ENCODE measurements around the gene SSC4D.

SSC4D gene

DNA sequence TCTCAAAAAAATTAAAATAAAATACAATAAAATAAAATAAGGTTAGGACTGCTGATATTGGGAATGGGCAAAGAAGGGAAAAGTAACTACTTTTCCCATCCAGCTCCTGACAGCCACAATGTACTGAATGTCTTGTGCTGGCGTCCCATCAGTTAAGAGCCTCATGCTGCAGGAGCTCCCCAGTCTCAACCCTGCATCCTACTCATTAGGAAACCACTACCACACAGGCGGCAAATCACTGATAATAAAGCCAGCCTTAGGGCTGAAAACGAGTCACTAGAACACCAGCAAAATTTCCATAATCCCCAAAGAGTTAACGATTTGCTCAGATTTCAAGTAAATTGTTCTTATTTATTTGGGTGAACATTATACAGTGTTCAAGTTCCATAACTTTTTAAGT, 55.0 kb downstream of the SSC4D start:
- peak; percentile 33 for DNase-seq (ENCODE audit: low spot score)

DNA sequence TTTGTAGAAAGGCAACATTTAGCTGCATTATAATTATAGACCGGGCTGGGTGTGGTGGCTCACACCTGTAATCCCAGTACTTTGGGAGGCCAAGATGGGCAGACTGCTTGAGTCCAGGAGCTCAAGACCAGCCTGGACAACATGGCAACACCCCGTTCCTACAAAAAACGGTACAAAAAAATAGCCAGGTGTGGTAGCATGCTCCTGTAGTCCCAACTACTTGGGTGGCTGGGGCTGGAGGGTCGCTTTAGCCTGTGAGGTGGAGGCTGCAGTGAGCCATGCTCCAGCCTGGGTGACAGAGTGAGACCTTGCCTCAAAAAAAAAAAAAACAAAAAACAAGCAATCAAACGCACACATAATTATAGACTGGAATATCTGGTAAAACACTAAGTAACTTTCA, 55.8 kb downstream of the SSC4D start:
- no peak for DNase-seq (ENCODE audit: low spot score)

- no peak for DNase-seq (ENCODE audit: low spot score)
Measured at GRCh38 chr7:76352193-76352592, 57.3 kb downstream of the SSC4D start.

GRCh38 chr7:76351372-76351771, 58.1 kb downstream of the SSC4D start:
- no peak for DNase-seq (ENCODE audit: low spot score)

GRCh38 chr7:76349313-76349885, 60.1 kb downstream of the SSC4D start:
- no peak for DNase-seq (ENCODE audit: low spot score)

GRCh38 chr7:76347710-76348109, 61.8 kb downstream of the SSC4D start:
- no peak for DNase-seq (ENCODE audit: low spot score)

DNA sequence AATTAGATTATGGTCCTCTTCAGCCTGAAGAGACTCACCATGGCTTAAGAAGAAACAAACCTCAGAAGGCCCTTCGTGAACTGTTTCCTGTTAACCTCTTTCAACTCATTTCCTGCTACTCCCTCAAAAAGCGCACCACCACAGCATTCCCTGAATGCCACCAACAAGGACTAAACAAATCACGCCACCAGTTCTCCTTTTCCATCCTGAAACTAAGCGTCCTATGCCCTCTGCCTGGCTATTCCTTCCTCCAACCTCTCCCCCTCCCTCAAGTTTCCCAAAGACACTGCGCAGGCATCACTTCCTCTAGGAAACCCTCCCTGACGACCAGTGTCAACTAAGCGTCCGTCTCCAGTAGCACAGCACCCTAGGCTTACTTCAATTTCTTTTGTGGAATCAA, 62.7 kb downstream of the SSC4D start:
- no peak for DNase-seq (ENCODE audit: low spot score)

- no peak for DNase-seq (ENCODE audit: low spot score)
Measured at GRCh38 chr7:76346097-76346496, 63.4 kb downstream of the SSC4D start.

DNA sequence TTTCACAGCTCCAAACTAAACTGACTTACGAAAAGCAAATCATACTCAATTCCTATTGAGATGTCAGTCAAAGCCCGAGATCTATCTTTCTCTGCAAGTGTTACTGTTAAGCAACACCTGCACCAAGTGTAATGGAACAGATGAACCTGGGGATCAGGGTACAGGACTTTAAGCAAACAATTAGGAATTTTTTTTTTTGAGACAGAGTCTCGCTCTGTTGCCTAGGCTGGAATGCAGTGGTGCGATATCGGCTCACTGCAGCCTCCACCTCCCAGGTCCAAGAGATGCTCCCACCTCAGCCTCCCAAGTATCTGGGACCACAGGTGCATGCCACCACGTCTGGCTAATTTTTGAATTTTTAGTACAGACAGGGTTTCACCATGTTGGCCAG, 65.6 kb downstream of the SSC4D start:
- no peak for DNase-seq (ENCODE audit: low spot score)

DNA sequence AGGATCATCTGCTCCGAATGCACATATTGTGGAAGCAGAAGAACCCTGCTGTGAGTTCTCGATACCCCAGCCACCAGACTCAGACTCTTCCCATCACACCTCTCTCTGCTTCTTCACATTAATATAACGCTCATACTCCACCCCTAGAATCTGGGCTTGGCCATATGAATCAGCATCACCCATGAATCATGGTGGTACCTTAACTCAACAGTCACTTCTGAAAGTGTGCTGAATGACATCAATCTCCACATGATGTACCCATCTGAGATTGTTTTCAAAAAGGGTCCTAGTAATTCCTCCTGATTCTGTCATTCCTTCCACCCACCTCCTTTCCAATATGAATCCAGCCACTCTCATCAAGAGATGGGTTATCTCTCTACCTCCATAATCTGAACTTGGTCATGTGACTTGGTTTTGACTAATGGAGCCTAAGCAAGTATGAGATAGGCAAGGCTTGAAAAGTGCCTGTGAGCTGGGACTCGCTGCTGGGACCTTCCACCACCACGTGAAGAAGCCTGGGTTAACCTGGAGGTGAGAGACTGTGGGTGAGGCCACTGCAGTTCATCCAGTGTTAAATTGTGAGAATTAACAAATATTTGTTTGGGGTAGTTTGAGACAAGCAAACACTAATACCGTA, 66.1 kb downstream of the SSC4D start:
- no peak for DNase-seq (ENCODE audit: low spot score)

GRCh38 chr7:76342222-76342621, 67.3 kb downstream of the SSC4D start:
- no peak for DNase-seq (ENCODE audit: low spot score)

DNA sequence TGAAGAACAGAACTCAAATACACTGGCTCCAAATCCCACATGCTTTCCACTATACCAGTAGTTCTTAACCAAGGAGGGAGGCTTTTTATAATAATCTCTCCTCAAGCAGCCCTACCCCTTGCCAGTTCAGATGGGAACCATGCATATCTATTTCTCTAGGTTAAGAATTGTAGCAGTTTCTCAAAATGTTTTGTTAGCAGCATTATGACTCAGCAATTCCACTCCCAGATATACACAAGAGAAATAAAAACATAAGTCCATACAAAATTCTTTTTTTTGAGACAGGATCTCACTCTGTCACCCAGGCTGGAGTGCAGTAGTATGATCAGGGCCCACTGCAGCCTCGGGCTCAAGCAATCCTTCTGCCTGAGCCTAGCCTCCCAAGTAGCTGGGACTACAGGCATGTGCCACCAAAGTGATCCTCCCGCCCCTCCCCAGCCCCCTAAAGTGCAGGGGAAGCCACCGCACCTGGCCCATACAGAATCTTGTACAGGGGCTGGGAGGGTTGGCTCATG, 68.8 kb downstream of the SSC4D start:
- no peak for DNase-seq (ENCODE audit: low spot score)
